HG03342 (cell line): Measurements from ENCODE around the gene SPOCK3.
"Not testable (repeated sequence)": the region's sequence is repeated elsewhere in the genome, so short reads cannot be mapped to it uniquely, and the experiment has no call there.

Source experiments
- ATAC-seq: cut with Tn5 transposase; IDR thresholded peaks from one replicate; pipeline ENCODE4 v1.9.1; 2021; ENCODE audit warnings: mild to moderate bottlenecking, moderate library complexity; ENCODE audit not compliant: unreplicated experiment

Gene SPOCK3

DNA sequence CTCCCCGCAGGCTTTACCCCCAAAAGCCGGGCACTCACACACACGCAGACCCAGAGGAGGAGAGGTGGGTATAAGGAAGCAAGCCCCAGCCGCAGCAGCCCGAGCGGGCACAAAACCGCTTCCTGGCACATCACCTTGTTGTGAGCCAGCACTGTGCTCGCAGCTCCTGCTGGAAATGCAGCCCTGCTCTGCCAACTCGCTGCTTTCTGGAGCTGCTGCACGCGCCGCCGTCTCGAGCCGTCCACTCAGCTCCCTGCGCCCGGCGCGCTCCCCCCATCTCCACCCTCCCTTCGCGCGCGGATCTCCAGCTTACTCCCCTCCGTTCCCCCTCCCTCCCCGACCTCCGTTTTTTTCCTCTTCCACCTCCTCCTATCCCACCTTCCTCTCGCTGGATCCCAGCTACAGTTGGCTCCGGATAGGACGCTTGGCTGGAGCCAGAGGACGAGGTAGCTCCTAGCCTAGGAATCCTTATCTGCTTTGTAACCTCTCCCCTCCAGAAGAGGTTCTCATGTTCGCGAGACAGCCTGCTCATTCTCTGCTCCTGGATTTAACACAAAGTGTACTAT lies at the start of gene SPOCK3:
TSS of gene SPOCK3 (minus strand) at position 179 of the 566 bp plus-strand sequence.
- peak; percentile 31 for ATAC-seq

- no peak for ATAC-seq
Measured at GRCh38 chr4:167282171-167282864, 48.0 kb upstream of the SPOCK3 start.

GRCh38 chr4:167281545-167281944 lies 47.3 kb upstream of the SPOCK3 start:
- not testable (repeated sequence) for ATAC-seq

- ATAC-seq, result no peak
Measured at GRCh38 chr4:167274351-167274750, 40.1 kb upstream of the SPOCK3 start.

- no peak for ATAC-seq
Measured at GRCh38 chr4:167265231-167265630, 30.9 kb upstream of the SPOCK3 start.

DNA sequence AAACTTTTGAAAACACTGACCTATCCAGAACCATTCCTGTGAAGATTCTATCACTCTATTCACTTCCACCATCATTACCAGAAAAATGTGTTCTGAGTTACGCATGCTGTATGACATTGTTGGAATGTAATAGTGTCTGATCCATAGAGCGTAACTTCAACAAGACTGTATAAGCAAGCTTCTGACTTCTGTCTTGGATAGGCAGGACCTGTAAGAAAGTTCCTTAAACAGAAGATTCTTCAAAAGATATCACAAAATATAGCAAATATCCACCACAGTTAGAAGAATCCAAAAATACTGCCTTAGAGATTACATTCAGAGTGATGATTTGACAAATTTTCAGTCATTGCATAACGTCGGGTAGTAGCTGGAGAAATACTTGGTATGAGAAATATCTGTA lies 14.0 kb upstream of the SPOCK3 start:
- ATAC-seq, result no peak

GRCh38 chr4:167239627-167240026 lies 5.3 kb upstream of the SPOCK3 start:
- ATAC-seq, result no peak

GRCh38 chr4:167238226-167238625 lies 3.9 kb upstream of the SPOCK3 start:
- no peak for ATAC-seq

DNA sequence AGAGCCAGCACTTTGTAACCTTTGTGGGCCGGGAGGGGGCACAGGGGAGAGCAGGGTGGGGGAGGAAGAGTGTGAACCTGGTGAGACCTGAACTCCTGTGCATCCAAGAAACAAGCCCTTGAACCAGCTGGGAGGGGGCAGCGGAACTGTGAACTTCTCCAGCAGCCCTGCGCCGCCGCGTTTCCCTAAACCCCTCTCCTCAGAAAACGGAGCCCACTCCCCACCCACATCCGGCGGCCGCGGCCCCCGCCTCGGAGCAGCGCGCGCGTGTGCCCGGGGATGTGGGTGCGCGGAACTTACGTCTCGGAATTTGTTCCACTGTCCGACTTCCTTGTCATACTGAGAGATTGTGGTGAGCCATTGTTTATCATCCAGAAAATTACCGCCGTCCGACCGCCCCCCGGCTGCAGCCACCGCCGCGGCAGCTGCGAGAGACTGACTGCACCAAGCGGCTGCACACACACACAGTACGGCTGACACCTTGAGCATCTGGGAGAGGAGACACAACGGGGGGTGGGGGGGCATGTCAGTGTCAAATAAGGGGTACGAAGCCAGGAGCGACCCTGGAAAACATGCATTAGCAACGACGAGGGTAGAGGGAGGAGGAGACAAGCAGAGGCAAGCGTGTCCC lies 494 bp downstream of the SPOCK3 start:
- ATAC-seq, result peak; percentile 58

- ATAC-seq, result no peak
Measured at GRCh38 chr4:167232805-167233684, 1.2 kb downstream of the SPOCK3 start.

- ATAC-seq, result no peak
Measured at GRCh38 chr4:167230744-167231143, 3.5 kb downstream of the SPOCK3 start.

DNA sequence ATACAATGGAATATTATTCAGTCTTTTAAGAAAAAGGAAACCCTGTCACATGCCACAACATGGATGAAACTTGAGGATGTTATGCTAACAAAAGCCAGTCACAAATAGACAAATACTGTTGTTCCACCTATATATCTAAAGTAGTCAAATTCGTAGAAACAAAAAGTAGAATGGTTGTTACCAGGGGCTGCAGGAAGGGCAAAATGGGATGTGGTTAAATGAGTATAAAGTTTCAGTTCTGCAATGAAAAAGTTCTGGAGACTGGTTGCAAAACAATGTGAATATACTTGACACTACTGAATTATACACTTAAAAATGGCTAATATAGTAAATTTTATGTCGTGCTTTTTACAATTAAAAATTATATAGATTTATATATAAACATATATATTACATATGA lies 12.2 kb downstream of the SPOCK3 start:
- ATAC-seq, result peak; percentile 98

GRCh38 chr4:167221084-167221483 lies 13.2 kb downstream of the SPOCK3 start:
- no peak for ATAC-seq

DNA sequence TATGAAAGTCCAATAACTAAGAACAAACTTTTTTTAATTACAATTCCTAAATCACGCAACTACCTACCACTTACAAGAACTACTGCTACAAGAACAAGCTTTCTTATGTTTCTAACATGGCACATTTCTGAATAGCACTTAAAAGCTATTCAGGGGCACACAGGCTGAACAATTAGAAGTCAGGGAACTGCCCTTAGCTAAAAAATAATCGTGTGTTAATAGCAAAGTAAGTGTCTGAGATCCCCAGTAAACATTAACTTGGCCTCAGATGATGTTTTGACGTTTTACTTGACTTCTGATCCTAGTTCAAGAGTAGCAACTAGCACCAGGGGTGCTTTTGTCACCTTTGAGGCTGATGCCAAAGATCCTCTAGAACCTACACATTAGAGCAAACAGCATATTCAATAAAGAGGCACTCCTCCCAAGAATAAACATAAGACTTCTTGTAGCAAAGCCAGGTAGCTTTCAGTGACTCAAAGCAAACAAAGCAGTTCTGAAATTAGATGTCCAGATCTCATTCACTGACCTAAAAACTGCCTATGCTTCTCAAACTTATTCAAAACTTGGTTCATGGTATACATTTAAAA lies 16.2 kb downstream of the SPOCK3 start:
- no peak for ATAC-seq

GRCh38 chr4:167216783-167217182 lies 17.5 kb downstream of the SPOCK3 start:
- no peak for ATAC-seq

DNA sequence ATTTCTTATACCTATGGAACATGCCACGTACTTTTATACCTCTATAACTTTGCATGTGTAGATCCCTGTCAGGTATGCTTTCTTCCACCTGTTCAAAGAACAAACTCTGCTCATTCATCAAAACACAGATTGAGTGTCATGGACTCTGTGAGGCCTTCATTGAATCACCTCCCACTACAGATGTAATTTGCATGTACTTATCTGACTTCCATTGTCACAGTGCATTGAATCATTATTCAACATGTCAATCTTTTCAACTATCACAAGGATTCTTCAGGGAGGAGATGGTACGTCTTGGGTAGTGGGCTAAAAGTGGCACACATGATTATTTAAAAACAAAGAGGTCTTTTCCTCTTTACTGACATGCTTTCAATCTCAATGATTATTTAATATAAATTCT lies 24.1 kb downstream of the SPOCK3 start:
- ATAC-seq, result no peak

GRCh38 chr4:167196344-167197012 lies 37.8 kb downstream of the SPOCK3 start:
- no peak for ATAC-seq

- ATAC-seq, result no peak
Measured at GRCh38 chr4:167190379-167190778, 43.9 kb downstream of the SPOCK3 start.

DNA sequence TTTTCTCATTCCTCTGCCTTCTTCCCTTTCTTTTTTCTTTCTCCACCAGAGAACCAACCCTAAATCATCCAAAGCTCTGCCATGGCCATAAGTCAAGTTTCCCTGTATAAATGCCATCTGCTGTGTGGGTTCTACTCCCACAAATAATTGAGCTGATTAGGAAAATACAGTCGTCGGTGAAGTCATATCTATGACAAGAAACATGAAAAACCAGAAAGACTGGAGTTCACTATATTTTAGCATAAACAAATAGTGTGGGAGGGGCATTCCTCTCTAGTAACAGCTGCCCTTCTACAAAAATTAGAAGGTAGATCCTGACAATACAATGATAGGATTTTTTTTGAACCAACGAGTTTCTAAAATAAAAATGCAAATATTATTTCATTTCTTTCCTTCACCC lies 48.8 kb downstream of the SPOCK3 start:
- ATAC-seq, result no peak

DNA sequence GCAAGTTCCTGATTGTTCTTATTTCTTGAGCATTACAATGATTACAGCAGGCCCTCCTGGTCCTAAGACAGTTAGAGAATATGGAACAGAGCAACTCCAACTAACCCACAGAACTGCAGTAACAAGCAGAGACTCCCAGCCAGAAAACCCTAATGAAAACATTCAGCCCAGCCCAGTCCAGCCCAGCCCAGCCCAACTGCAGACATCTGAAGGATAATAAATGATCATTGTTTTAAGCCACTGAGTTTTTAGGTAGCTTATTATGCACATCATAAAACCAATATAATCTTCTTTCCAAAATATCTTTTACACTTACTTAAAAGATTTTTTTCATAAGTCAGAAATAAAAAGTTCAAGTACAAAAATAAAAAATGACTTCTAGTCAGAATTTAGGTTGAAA lies 51.3 kb downstream of the SPOCK3 start:
- ATAC-seq, result no peak
